ENCODE data around the gene LST1.

- TF ChIP-seq USF2 (CRISPR knock-in tag; IDR thresholded peaks at IDR 0.05) (no peak), CTCF (IDR thresholded peaks at IDR 0.05) (no peak), FOXK1 (CRISPR knock-in tag; IDR thresholded peaks at IDR 0.05) (no peak), CREB1 (CRISPR knock-in tag; IDR thresholded peaks at IDR 0.05) (no peak), ZNF671 (CRISPR knock-in tag; IDR thresholded peaks at IDR 0.05) (no peak), RELA (CRISPR knock-in tag; IDR thresholded peaks at IDR 0.05; ENCODE audit: borderline replicate concordance) (no peak), ESRRA (CRISPR knock-in tag; IDR thresholded peaks at IDR 0.05; ENCODE audit: borderline replicate concordance) (no peak)
Measured at GRCh38 chr6:31573239-31574105, 12.6 kb upstream of the LST1 start.

Data from WTC11 (cell line).